Tibial nerve (tissue), 4 donors: Measurements from ENCODE around the gene TSHZ2.

Experiments used
- CTCF ChIP-seq, 5 experiments: fragments of 200-600 bp in 3 of 5; fragments of 450-650 bp in 2 of 5; sonication (generic) in 3 of 5; IDR thresholded peaks; one replicate each; pipeline ENCODE4 v1.5.1; 2016 to 2019; ENCODE audit warnings: antibody characterized with exemption in 5 of 5, mild to moderate bottlenecking in 3 of 5, moderate library complexity in 2 of 5
- EP300 ChIP-seq, 2 donors: sonication (generic); formaldehyde crosslinking; IDR thresholded peaks; one replicate each; pipeline ENCODE4 v1.6.1; 2017; ENCODE audit warnings: antibody characterized with exemption in 2 of 2, mild to moderate bottlenecking in 1 of 2
- POLR2A ChIP-seq, 2 donors: fragments of 450-650 bp; IDR thresholded peaks; one replicate each; pipeline ENCODE4 v1.6.1; 2017; ENCODE audit warnings: antibody characterized with exemption in 2 of 2, mild to moderate bottlenecking in 2 of 2, moderate library complexity in 2 of 2

DNA sequence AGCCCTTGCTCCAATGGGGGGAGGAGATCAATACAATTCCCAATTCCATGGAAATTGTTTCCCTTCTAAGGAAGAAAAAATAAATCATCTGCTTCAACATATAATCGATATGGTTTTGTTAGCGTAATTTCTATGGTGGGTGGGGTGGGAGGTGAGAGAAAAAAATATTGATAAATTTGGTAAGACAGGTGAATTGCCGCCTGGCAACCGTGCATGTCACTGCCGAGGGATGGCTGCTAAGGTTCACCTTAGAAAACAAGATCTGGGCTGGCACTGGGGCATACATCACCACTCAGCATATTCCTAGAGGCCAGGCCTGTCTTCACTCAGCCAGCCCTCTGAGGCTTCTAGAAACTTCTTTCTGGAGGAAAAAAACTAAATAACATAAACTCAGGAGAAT lies 517.4 kb downstream of the TSHZ2 start:
- TF ChIP-seq CTCF (IDR thresholded peaks at IDR 0.05): no peak
- TF ChIP-seq POLR2A (IDR thresholded peaks at IDR 0.05): no peak
- no peak for TF ChIP-seq EP300 (IDR thresholded peaks at IDR 0.05)
